Measurements from ENCODE around the gene RNF151.
"Not testable (repeated sequence)": the region's sequence is repeated elsewhere in the genome, so short reads cannot be mapped to it uniquely, and the experiment has no call there.

RNF151 gene

DNA sequence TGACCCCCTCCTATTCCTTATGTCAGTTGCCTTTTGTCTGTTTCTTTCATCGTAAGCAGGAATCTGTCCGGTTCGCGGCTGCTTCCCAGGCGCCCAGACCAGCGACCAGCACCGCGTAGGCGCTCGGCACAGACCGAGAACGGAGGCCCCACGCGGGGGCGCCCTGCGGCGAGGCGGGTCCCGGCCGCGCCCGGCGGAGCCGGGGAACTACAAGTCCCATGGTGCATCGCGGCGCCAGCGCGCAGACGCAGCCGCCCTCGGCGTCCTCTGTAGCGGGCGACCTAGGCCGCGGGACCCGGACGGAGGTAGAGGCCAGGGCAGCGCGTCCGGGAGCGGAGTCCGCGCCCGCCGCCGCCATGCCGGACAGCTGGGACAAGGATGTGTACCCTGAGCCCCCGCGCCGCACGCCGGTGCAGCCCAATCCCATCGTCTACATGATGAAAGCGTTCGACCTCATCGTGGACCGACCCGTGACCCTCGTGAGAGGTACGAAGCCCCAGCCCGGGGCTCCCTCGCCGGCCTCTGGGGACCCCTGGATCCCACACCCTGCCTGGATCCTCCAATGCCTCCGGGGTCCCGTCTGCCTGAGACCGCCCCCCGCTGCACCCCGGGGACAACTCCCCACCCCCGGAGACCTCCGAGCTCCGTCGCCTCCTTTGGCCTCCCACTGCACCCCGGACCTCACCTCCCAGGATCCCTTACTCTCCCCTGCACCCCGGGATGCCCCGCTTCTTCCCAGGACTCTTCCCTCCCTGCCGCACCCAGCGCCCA, 7.2 kb upstream of the RNF151 start, which contains the start of gene NDUFB10:
Gene NDUFB10 (plus strand): TSS at position 270 of the 771 bp plus-strand sequence. CDS start 87 bp downstream, at position 357.
- DNase-seq (ENCODE audit: low read depth in 3 of 3), result peak; percentile 81 to 88 (median 84)

DNA sequence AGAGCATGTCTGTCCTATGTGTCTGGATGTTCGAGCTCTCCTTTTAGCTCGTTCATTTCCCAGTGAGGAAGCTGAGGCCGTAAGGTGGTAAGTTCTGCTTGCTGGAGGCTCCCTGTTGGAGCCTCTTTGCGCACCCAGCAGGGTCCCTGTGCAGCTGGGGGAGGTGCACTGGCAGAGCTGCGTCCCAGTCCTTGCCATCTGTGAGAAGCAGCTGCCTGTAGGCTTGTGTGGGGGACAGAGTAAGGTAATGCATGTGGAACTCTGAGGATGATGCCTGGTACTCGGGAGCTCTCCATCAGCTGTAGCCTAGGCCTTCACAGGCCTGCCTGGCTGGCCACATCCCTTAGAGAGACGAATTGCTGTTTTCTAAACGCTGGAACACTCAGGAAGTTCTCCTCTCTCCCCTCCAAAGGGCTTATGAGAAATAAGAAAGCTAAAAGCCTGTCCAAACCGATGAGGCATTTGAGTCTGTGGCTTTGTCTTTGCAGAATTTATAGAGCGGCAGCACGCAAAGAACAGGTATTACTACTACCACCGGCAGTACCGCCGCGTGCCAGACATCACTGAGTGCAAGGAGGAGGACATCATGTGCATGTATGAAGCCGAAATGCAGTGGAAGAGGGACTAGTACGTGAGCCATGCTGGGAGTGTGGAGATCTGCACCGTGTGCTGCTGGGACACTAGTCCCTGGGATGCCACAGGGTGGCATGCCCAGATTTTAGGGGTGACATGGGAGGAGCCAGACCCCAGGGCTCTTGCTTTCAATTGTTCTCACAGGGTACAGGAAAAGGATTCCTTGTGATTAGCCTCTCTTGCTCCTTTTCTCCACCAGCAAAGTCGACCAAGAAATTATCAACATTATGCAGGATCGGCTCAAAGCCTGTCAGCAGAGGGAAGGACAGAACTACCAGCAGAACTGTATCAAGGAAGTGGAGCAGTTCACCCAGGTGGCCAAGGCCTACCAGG, 5.7 kb upstream of the RNF151 start:
- DNase-seq (ENCODE audit: low read depth in 3 of 3), result no peak

DNA sequence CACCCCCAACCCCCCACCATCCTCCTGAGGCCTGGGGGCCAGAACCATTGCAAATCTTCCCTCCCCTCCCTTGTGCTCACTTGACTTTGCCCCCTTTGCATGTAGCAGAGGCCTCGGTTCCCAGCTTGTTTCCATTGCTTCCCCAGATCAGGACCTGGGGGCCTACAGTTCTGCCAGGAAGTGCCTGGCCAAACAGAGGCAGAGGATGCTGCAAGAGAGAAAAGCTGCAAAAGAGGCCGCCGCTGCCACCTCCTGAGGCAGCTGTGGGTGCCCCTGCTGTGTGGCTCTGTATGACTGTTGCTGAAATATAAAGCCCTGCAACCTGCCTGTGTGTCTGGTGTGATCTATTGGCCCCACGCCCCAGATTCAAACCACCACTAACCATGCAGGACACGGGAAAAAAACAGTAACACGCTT, 5.0 kb upstream of the RNF151 start:
- no peak for DNase-seq (ENCODE audit: low read depth in 3 of 3)

DNA sequence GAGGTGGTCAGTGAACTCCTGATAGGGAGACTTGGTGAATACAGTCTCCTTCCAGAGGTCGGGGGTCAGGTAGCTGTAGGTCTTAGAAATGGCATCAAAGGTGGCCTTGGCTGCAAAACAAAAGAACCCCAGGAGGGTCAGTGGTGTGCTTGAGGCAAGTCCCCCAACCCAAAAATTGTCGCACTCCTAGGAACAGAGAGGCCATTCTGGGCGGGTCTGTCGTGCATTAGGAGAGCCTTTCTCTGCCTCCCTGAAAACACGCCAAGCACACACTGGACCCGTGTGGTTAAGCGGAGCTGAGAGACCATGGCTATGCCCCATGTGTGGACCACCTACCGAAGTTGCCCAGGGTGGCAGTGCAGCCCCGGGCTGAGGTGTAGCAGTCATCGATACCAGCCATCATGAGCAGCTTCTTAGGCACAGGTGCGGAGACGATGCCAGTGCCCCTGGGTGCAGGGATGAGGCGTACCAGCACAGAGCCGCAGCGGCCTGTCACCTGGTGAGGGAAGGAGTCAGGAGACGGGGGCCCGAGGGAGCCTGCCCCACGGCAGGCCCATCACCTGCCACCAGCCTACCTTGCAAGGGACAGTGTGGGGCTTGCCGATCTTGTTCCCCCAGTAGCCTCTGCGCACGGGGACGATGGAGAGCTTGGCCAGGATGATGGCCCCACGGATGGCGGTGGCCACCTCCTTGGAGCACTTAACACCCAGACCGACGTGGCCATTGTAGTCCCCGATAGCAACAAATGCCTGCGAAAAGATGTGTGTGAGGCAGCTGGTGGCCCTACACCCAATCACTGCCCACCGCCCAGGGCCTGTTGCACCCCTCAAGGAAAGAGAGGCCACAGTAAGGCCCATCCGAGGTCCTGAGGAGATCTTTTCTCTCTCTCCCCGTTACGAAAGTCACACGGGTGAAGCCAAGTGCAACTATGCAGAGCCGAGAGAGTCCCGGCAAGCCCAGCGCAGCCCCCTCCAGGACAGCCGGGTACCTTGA, 4.2 kb upstream of the RNF151 start:
- not testable (repeated sequence) for DNase-seq (ENCODE audit: low read depth in 3 of 3)

DNA sequence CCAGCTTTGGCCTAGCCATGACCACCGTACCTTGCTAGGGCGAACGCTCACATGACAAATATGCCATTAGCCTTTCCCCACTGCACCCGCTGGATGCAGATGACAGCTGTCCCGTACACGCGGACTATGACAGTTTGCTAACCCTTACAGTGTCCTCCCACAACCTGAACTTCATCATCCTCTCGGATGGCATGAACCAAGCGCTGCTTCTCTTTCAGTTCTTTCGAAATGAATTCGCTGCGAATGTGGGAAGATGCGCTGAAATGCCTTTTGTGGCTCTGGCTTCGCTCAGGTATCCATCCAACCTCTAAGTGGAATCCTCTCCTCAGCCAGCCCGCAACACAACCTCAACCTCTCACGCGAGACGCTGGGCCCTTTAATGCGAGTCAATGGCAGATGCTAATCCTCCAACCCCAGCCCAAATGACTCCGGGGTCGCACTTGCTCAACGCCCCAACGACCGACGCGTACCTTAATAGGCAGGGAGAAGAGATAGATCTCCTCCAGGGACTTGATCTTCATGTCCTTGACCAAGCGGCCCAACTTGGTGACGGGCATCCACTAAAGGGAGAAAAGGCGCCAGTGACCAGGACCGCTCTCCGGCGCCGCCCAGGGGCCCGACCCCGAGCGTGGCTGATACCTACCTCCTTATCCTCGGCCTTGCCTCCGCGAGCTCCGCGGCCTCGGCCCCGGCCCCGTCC, 2.7 kb upstream of the RNF151 start:
- no peak for DNase-seq (ENCODE audit: low read depth in 3 of 3)

DNA sequence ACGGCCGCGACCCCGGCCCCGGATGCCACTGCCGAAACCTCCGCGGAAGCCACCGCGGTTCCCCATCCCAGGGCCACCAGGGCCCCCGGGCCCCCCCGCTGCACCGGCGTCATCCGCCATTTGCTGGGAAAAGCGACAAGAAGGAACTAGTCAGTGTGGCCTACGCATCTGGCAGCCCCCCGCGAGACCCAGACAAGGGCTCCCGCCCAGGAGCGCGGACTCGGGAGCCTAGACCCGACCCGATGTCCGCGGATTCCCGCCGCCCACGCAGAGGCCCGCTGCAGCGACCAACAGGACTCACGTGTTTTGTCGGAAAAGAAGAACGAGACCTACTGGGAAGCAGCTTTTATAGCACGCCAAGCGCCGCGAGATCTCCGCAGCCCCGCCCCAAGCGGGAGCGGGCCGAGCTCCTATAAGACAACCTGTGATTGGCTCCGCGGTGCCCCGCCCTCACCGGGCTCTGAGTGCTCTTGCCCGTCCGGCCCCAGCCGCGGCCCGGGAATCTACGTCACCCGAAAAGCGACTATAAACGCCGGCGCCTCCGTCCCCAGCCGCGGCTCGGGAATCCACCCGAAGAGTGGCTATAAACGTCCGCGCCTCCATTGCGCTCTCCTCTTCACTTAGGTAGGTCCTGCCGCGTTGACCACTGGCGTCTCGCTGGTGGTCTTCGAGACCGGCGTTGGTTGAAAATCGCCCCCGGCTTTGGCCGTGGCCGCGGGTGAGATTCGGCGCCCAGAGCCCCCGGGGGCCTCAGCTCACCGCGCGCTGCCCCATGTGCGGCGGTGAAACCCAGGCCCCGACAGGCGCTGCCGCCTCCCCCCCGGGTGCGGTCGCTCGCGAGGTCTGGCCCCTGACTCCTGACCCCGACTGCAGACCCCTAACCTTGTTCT, 1.9 kb upstream of the RNF151 start, which contains the start of gene RPS2:
Gene RPS2 (minus strand): TSS at position 321 of the 890 bp plus-strand sequence. CDS start 201 bp downstream, at position 120.
- peak; percentile 94 to 99 (median 95) for DNase-seq (ENCODE audit: low read depth in 3 of 3)

DNA sequence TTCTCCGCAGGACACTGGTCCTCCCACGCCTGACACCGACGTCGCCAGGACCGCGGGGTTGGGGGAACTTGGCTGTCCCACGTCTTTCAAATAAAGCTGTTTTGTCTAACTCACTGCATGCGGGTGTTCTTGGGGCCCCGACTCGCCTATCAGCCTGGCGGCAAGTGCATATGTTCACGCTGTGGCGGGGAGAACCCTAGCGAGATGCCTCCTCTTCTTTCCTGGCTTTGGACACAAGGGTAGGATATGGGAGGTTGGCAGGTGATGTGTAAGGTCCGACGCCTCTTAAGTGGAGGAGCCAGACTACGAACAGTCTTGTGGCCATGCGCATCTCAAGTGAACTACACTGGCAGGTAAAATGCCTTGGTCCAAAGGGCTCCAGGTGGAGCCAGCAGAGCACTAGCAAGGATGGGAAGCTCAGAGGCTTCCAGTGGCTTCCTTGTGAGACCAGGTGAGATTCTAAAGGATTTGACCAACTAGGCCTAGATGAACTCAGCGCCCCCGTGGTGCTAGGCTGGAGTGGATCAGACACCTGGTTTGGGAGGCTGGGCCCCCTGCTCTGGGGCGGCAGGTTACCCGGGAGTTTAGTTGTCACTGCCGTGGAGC, 1.2 kb upstream of the RNF151 start:
- no peak for DNase-seq (ENCODE audit: low read depth in 3 of 3)

DNA sequence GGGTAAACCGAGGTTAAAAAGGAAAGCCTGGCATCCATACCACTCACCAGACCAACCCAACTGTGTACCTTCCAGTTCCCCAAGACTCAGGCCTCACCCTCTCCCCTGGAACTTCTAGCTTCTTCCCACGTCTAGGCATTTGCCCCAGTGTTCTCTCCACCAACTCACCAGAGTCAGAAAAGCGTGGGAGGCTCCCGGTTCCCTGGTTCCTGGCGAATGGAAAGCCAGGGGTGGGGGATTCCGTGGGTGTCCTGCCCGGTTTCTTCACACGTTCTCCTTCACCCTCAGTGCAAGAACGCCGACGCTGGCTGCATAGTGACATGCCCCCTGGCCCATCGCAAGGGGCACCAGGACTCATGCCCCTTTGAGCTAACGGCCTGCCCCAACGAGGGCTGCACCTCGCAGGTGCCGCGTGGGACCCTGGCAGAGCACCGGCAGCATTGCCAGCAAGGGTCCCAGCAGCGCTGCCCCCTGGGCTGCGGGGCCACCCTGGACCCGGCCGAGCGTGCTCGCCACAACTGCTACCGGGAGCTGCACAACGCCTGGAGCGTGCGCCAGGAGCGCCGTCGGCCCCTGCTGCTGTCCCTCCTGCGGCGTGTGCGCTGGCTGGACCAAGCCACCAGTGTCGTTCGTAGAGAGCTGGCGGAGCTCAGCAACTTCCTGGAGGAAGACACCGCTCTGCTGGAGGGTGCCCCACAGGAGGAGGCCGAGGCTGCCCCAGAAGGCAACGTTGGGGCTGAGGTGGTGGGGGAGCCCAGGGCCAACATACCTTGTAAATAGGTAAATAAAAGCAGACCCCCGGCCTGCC, 1.7 kb downstream of the RNF151 start:
- no peak for DNase-seq (ENCODE audit: low read depth in 3 of 3)

DNA sequence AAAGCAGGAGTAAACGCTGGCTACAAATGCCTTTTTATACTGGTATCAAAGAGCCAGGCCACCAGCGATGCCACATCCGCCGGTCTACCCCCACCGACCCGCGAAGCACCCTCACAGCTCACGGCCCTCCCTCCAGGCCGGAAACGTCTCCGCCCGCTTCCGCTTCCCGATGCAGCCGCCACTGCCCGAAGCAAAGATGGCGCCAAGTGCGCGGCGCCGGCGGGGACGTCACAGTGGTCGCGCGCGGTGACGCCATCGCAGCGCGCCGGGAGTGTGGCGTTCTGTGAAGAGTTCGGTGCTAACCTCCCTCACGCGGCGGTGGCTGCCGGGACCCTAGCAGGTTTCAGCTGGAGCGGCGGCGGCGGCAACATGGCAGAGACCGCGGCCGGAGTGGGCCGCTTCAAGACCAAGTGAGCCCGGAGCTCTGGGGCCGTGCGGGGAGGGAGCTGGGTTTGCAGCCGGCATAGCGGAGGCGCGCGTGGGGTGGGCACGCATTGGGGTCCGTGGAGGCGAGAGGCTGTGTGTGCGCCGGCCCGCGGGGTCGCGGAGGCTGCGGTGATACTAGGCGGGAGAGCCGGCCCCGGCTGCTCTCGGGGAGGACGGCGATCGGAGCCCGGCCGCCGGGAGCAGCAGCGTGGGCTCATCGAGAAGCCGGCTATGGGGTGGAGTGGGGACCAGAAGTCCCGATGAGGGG, 5.3 kb downstream of the RNF151 start, which contains the start of gene TBL3:
Gene TBL3 (plus strand): TSS at position 258 of the 694 bp plus-strand sequence. CDS start 112 bp downstream, at position 370.
- peak; percentile 90 to 92 (median 91) for DNase-seq (ENCODE audit: low read depth in 3 of 3)

DNA sequence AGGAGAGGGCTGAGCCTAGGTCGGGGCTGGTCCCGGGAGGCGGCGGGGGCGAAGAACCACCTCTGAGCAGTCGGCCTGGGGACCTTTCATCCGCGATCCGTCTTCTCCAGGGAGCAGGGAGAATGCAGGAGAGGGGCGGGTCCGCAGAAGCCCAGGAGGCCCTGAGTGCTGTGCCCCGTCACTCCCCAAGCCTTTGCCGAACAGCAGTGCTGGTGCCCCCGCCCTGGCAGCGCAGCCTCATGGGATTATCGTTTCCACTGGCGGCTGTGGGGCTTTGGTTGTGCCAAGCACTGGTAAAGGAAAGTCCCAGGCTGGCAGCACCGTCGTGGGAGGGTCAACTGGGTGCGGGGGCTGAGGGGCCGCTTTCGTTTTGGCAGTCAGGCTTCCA, 5.8 kb downstream of the RNF151 start:
- DNase-seq (ENCODE audit: low read depth in 3 of 3), result no peak

DNA sequence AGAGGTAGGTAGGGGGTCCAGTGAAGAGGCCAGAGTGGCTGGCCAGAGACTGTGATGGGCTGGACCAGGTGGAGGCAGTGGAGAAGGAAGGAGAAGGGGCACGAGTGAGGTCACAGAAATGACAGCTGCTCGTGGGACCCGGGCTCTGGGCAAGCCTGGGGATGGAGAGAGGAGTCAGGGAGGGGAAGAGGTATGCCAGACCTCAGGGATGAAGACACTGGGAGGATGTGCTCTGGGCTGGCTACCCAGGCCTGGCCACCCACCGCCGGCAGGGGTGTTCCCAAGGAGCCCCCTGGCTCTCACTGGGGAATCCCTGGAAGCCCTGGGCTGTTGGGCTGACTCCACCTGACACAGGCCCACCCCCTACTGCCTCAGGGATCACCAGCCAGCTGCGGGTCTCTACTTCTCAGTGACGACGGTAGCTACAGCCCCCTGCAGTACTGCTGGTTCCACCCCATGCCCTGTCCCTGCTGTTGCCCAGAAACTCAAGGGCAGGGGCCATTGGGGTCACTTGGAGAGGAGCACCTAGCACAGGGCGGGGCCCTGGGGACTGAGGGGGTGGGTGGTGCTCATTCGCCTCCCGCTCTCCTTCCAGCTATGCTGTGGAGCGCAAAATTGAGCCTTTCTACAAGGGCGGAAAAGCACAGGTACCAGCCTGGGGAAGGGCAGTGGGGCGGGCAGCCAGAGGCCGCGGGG, 7.0 kb downstream of the RNF151 start:
- DNase-seq (ENCODE audit: low read depth in 3 of 3), result no peak

DNA sequence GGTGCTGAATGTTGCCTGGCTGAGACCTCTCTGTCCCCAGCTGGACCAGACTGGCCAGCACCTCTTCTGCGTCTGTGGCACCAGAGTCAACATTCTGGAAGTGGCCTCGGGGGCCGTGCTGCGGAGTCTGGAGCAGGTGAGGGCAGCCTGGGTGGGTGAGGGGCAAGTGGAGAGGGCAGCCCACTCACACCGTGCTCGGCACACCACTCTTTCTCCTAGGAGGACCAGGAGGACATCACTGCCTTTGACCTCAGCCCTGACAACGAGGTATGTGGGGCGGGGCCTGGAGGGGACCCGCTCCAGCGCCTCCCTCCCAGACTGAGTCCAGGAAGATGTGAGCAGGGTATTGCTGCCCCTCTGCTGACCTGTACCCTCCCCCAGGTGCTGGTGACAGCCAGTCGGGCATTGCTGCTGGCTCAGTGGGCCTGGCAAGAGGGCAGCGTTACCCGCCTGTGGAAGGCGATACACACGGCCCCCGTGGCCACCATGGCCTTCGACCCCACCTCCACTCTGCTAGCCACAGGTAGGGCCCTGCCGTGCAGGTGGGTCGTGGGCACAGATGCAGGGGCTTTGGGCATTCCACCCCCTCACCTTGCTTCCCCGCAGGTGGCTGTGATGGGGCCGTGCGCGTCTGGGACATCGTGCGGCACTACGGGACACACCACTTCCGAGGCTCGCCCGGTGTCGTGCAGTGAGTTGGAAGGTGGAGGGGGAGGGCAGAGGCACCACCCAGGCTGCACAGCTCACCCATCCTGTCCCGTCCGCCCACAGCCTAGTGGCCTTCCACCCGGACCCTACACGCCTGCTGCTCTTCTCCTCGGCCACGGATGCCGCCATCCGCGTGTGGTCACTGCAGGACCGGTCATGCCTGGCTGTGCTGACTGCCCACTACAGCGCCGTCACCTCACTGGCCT, 7.8 kb downstream of the RNF151 start:
- no peak for DNase-seq (ENCODE audit: low read depth in 3 of 3)

DNA sequence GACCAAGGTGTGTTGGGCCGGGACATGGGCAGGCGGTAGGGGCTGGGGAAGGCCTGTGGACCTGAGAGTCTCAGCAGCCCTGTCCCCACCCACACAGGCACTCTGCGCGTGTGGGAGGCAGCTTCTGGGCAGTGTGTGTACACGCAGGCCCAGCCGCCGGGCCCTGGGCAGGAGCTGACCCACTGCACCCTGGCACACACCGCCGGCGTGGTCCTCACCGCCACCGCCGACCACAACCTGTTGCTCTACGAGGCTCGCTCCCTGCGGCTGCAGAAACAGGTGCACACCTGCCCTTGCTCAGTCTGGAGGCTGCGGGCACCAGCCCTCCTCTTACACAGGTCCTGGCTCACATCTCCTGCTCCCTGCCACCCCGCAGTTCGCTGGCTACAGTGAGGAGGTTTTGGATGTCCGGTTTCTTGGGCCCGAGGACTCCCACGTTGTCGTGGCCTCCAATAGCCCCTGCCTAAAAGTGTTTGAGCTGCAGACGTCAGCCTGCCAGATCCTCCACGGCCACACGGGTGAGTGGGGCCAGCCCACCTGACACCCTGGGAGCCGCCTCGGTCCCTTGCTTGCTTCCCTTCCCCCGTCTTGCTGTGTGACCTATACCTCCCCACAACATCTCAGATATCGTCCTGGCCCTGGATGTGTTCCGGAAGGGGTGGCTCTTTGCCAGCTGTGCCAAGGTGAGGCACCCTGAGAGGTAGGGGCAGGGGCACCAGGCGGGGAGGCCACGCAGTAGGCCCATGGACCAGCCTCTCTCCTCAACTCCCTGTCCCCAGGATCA, 9.0 kb downstream of the RNF151 start:
- no peak for DNase-seq (ENCODE audit: low read depth in 3 of 3)

DNA sequence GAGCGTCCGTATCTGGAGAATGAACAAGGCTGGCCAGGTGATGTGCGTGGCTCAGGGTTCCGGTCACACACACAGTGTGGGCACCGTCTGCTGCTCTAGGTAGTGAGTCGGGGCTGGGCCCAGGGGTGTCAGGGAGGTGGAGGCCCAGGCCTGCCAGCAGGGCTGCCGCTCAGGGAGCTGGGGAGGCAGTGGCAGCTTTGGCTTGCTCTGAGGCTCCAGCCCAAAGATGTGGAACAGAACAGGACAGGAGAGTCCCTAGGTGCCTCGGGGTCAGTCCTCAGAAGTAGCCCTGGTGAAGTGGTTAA, 9.5 kb downstream of the RNF151 start:
- no peak for DNase-seq (ENCODE audit: low read depth in 3 of 3)

All from stimulated activated CD4-positive, alpha-beta T cell treated with anti-CD3 and anti-CD28 coated beads, TNF-alpha, amount 100 ng/mL, for 4 hours (primary cell).